ENCODE results near the gene SPI1. TPM values are rescaled to one million over a fixed set of nuclear protein-coding genes. Genes with fewer than 3 reads are reported as not detected.
A peak's percentile ranks its signal among the peaks of the same experiment; 100 is the strongest.

The SPI1 gene
- 1 to 10 TPM; 3.6 to 8.3 (median 5.6) TPM for total RNA-seq
- polyA plus RNA-seq = 1 to 10 TPM; 1.6 to 3.5 (median 3.1) TPM
- long read RNA-seq, donor 1 = 0 reads
- long read RNA-seq, donor 2, partial matches to known transcripts = 0 of 2 reads
- long read RNA-seq, donor 2, other reads (novel, unspliced or antisense) = 0 of 2 reads

DNA sequence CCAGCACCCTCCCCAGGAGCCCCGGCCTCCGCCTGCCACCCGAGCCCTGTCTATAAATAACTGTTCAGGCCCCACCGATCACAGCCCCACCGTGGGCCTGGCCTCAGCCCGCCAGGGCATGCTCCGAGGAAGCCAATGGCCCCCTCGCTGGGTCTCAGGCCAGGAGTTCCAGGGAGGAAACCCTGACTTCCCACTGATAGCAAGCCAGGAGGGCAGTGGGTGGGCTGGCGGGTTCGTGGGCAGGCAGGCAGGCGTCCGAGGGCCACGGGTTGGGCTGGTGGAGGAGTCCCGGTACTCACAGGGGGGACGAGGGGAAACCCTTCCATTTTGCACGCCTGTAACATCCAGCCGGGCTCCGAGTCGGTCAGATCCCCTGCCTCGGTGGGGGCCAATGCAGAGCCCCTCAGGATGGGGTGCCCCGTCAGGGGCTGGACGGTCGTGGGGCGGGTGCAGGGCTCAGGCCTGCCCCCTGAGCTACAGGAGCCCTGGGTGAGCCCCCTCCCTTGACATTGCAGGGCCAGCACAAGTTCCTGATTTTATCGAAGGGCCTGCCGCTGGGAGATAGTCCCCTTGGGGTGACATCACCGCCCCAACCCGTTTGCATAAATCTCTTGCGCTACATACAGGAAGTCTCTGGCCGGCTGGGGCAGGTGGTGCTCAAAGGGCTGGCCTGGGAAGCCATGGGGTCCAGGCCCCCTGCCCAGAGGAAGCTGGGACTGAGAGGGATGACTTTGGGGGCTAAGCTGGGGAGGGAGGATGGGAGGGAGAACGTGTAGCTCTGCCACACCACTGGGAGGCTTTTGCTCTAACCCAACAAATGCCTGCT lies at the start of gene SPI1:
SPI1 (minus strand) TSS at position 538 of the 826 bp plus-strand sequence; CDS start at position 344, 194 bp downstream.
- TF ChIP-seq, protein P1, sequence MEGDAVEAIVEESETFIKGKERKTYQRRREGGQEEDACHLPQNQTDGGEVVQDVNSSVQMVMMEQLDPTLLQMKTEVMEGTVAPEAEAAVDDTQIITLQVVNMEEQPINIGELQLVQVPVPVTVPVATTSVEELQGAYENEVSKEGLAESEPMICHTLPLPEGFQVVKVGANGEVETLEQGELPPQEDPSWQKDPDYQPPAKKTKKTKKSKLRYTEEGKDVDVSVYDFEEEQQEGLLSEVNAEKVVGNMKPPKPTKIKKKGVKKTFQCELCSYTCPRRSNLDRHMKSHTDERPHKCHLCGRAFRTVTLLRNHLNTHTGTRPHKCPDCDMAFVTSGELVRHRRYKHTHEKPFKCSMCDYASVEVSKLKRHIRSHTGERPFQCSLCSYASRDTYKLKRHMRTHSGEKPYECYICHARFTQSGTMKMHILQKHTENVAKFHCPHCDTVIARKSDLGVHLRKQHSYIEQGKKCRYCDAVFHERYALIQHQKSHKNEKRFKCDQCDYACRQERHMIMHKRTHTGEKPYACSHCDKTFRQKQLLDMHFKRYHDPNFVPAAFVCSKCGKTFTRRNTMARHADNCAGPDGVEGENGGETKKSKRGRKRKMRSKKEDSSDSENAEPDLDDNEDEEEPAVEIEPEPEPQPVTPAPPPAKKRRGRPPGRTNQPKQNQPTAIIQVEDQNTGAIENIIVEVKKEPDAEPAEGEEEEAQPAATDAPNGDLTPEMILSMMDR (IDR thresholded peaks at IDR 0.05) = no peak
- H3K4me1 ChIP-seq = no peaks in the 10 kb centered on the region
- H3K27me3 ChIP-seq (ENCODE audit: insufficient read depth in 3 of 3, low read length in 2 of 3) = no peaks in the 10 kb centered on the region
- 68 to 76% (median 68%) methylated on average over 30 to 31 of the region's 31 CpGs for WGBS, 3 donors
- peak within 1 kb of the TSS; percentile 23 for H3K27ac ChIP-seq
- no peaks in the 10 kb centered on the region for H3K36me3 ChIP-seq (ENCODE audit: insufficient read depth in 1 of 2, low read depth in 1 of 2)
- intact Hi-C loops (cut with DNase I) = no loop called here
- ATAC-seq (peak in 1 of 4 donors; percentile 15), DNase-seq (peak; percentile 50 to 77)
- no peaks in the 10 kb centered on the region for H3K9me3 ChIP-seq
- H3K4me3 ChIP-seq = peak within 1 kb of the TSS; percentile 43

DNA sequence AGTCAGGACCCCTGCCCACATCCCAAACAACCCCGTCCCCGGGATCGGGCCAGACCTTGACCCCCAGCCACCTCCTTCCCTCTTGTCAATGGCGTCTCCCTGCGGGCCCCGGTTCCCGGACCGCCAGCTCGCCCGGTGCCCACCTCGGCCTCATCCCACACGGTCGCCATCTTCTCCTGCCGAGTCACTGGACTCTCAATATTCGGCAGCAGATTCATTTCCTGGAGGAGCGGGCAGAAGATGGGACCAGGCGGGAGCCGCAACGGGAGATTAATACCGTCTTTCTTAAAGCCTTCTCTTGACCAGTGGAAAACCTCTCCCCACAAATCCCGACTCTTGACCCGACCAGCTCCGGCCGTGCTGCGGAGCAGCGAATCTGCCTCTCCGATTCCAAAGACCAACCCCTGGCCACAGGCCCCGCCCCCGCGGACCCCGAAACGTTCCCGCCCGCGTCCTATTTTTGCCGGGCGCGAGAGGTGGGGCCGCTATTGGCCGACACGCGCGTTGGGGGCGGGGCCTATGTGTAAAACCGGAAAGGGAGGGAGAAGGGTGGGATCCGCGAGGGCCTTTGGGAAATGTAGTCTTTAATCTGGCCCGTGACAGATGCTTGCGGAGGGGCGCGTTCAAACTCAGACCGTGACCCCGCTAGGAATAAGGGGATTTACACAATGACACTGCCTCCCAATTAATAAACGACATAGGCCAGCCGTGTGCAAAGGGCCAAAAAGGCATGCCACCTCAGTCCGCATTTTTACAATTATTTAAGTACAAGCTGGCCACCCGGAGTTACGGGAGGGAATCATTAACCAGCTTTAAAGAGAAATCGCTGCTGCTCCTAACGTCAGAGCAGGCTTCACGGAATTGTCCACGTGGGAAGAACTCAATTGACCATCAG lies 48.0 kb upstream of the SPI1 start, which contains the start of gene PSMC3:
PSMC3 (minus strand) TSS at position 378 of the 895 bp plus-strand sequence; CDS start at position 218, 160 bp downstream.
- Histone ChIP-seq H3K27ac (peak within 1 kb of the TSS; percentile 90), H3K27me3 (ENCODE audit: insufficient read depth in 3 of 3, low read length in 2 of 3) (no peaks in the 10 kb centered on the region), H3K36me3 (ENCODE audit: insufficient read depth in 1 of 2, low read depth in 1 of 2) (peaks cover 9 to 40% of the 10 kb centered on the region in 2 donors), H3K4me3 (peak within 1 kb of the TSS; percentile 83), H3K4me1 (peaks cover 21% of the 10 kb centered on the region), H3K9me3 (no peaks in the 10 kb centered on the region)
- WGBS, 3 donors = 0 to 1% (median 0%) methylated on average over 61 to 62 of the region's 62 CpGs
- ATAC-seq = peak; percentile 95 to 98 (median 96)
- peak; percentile 99 to 100 for DNase-seq
- TF ChIP-seq, protein P1 (IDR thresholded peaks at IDR 0.05) = no peak
- intact Hi-C loops (cut with DNase I) = loop anchor here in 1 of 2 donors (1.0 kb wide), 1 partner anchor 18 kb away; the partner anchor contains the start of gene SLC39A13

GRCh38 chr11:47425611-47426010 lies 47.3 kb upstream of the SPI1 start:
- no peaks in the 10 kb centered on the region for H3K27me3 ChIP-seq (ENCODE audit: insufficient read depth in 3 of 3, low read length in 2 of 3)
- H3K4me3 ChIP-seq = peak overlapping the region; percentile 83
- TF ChIP-seq, protein P1 (IDR thresholded peaks at IDR 0.05) = no peak
- peaks cover 19% of the 10 kb centered on the region for H3K4me1 ChIP-seq
- peak overlapping the region; percentile 90 for H3K27ac ChIP-seq
- ATAC-seq (peak in 1 of 4 donors; percentile 2), DNase-seq (no peak)
- WGBS, 3 donors = 0 to 1% (median 1%) methylated on average over 14 of the region's 14 CpGs
- peaks cover 9 to 47% of the 10 kb centered on the region in 2 donors for H3K36me3 ChIP-seq (ENCODE audit: insufficient read depth in 1 of 2, low read depth in 1 of 2)
- intact Hi-C loops (cut with DNase I) = loop anchor here in 1 of 2 donors (1.0 kb wide), 1 partner anchor 17 kb away; the partner anchor contains the start of gene SLC39A13
- no peaks in the 10 kb centered on the region for H3K9me3 ChIP-seq

DNA sequence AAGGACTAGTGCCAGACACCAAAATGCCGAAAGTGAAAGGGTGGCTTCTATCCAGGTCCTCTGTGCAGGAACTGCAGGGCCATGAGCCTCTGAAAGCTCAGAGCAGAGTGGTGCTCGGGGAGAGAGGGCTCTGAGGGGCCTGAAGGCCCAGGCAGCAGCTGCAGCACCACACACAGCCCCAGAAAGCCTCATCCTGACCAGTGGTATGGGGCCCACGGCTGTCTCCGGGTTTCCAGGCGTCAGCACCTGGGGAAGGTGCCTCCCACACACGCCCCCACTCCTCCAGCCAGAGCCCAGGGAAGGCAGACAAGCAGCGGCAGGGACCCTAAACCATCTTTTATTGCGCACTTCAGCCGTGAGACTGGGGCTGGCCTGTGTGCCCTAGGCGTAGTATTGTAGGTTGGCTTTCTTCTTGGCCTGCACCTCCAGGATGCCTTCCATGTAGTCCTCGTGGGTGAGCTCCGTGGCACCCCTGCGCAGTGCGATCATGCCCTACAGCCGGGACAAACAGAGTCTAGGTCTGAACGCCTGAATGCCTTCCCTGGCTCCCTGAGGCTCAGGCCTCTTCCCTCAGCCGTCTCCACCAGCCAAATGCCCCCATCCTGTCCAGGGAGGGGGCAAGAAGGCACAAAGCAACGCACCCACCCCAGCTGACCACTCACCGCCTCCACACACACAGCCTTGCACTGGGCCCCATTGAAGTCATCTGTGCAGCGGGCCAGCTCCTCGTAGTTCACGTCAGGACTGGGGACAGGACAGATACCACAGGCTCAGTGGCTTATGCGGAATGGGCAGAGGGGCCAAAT lies 40.3 kb upstream of the SPI1 start:
- ATAC-seq = no peak
- intact Hi-C loops (cut with DNase I) = no loop called here
- no peak for DNase-seq

More for the DNA sequence above, 40.3 kb upstream of the SPI1 start:
- Histone ChIP-seq H3K4me3 (no peak overlapping the region), H3K27me3 (ENCODE audit: insufficient read depth in 3 of 3, low read length in 2 of 3) (no peaks in the 10 kb centered on the region), H3K27ac (no peak overlapping the region), H3K9me3 (no peaks in the 10 kb centered on the region), H3K36me3 (ENCODE audit: insufficient read depth in 1 of 2, low read depth in 1 of 2) (peaks cover 18 to 88% of the 10 kb centered on the region in 2 donors), H3K4me1 (peaks cover 27% of the 10 kb centered on the region)
- 76 to 82% (median 79%) methylated on average over 23 of the region's 23 CpGs for WGBS, 3 donors
- TF ChIP-seq, protein P1 (IDR thresholded peaks at IDR 0.05) = no peak
